SH-SY5Y (cell line): ENCODE measurements around the gene RHOBTB3.

Experiments
- GATA2 ChIP-seq: IDR thresholded peaks from 2 replicates; pipeline ENCODE4 v1.6.1; 2011; ENCODE audit warnings: mild to moderate bottlenecking, low read depth, low read length
- GATA3 ChIP-seq: IDR thresholded peaks from 2 replicates; pipeline ENCODE4 v1.6.1; 2011; ENCODE audit warnings: low read depth, mild to moderate bottlenecking, low read length, moderate library complexity

DNA sequence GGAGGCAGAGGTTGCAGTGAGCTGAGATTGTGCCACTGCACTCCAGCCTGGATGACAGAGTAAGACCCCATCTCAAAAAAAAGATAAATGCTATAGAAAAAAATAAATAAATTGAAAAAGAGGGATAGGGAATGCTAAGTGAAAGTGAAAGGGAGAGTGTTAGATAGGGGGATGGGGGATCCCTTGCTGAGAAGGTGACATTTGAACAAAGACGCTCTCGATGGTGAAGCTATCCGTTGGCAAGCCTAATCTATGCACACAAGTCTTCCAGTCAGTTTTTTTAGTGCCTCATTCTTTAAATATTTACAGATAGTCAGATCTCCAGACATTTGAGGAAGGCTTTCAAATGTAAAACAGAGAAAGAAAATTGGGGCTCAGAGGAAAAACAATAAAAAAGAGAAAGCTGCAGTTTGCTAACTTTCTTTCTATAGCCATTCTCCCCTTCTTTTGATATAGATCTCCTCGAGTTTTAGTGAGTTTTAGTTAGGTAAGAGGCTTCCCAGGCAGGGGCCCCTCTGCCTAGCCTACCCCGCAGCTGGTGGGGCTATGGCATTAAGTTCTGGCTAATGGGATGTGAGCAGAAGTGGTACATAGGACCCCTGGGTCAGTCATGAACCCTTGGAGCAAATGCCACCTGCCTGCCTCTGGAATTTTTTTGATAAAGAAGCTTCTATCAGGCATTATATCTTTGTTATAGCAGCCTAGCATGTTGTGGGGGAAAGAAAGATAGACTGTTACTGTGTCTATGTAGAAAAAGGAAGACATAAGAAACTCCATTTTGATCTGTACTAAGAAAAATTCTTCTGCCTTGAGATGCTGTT is 79.4 kb downstream of the RHOBTB3 start:
- TF ChIP-seq GATA2 (no peak), GATA3 (no peak)
